ENCODE measurements around the gene CTAGE8.
"Not testable (repeated sequence)": the region's sequence is repeated elsewhere in the genome, so short reads cannot be mapped to it uniquely, and the experiment has no call there.

Gene CTAGE8

DNA sequence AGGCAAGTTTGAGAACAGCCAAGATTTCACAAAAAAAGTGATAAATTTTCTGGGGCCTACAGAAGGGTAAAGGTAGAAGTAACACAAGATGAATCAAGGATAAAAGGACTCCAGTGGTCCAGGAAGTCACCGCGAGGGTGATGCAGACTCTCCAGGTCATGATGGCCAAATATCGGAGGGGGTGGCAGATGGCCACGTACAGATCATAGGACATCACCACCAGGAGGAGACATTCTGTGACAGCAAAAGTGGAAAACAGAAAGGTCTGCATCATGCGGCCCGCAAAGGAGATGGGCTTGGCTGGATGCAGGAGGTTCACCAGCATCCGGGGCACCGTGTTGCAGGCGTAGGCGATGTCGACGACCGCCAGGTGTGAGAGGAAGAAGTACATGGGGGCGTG, 10.0 kb downstream of the CTAGE8 start:
- not testable (repeated sequence) for DNase-seq (ENCODE audit: extremely low spot score, insufficient read length, low read depth); FAIRE-seq

DNA sequence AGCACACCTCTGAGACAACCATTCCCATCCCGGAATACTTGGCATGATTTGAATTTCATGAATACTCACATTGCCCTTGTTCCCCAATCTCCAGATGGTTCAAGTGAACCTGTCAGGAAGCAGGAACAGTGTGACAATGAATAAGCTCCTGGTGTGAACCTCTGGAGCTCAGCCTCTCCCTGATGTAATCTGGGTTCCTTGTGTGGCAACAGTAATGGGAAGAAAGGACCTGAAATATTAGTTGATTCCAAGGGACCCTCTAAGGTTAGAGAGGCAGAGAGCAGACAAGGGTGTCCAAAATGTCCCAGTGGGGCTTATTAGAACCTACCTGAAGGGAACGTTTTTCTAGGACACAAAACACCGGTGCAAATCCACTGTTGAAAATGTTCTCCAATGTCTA, 13.0 kb downstream of the CTAGE8 start:
- no peak for DNase-seq (ENCODE audit: extremely low spot score, insufficient read length, low read depth)
- FAIRE-seq, result no peak

DNA sequence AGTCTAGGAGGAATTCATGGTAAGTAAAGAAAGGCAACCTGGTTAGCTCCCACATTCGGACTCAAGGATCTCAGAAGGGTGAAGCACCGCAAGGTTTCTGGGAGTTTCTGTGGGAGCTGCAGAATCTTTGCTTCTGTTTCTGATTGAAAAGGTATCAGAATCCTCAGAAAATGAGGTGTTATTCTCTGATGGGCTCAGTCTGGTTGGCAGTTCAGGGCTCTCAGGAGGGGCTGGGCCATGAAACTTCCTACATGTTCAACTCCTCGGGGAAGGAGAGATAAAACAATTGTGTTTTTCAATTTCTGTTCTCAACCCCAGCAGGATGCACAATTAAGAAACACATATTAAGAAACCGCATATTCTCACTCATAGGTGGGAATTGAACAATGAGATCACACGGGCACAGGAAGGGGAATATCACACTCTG, 13.6 kb downstream of the CTAGE8 start:
- DNase-seq (ENCODE audit: extremely low spot score, insufficient read length, low read depth), result no peak
- FAIRE-seq, result no peak

DNA sequence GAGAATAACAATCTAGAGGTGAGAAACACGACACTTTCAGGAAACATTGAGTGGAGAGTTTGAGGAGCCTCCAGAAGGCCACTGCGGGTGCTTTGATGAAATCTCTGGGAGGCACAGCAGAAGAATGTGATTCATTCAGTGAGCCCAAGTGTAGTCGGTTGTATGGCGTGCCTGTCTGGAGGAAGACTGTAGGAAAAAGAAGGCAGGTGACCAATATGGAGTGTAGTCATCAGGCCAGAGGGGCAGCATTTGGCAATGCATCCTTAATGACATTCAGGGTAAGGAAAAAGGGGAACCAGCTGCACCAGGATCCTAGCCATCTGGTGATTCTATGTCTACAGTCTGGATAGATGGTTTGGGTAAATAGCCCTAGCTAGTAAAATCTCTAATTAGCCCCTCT, 16.8 kb downstream of the CTAGE8 start:
- not testable (repeated sequence) for FAIRE-seq; DNase-seq (ENCODE audit: extremely low spot score, insufficient read length, low read depth)

DNA sequence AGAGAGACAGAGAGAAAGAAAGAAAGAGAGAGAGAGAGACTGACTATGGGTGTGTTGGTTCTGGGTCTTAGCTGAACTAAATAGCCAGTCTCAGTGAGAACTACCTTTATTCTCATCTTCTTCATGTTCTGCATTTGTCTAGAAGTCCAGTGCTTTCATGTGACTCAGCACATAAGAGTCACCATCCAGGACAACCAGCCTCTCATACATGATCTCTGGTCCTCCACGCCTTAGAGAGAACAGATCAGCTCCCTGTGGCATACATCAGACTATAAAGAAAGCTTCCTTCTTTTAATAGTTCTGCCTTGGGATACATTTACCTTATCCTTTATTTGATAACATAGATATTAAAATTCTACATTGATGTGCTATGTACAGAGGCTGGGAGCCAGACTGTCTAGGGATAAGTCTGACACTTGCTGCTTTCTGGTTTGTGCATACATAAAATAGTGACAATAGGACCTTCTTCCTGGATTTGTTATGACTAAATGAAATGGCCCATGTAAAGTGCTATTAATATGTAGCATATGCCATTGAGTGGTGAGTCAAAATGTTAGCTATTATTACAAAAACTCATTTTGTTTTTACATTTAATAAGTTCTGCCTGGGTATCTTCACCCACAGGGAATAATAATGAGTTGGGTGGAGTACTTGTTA, 21.3 kb downstream of the CTAGE8 start:
- not testable (repeated sequence) for DNase-seq (ENCODE audit: extremely low spot score, insufficient read length, low read depth); FAIRE-seq

DNA sequence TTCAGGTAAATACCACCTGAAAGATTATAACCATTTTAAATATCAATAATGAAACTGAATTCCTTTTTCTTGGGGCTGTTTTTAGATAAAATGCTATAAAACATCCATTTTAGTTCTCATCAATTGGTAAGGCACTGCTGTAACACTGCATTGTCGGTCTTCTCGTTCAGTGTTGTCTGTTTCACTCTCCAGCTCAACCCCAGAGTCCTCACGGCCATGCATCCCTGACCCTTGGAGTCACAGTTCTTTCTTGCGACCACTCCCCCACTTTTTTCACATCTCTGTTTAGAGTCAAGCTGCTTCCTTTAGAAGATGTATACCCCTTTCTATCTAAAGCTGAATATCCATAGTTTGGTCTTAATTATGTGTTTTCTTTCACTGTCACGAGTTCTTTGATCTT, 22.1 kb downstream of the CTAGE8 start:
- FAIRE-seq; DNase-seq (ENCODE audit: extremely low spot score, insufficient read length, low read depth): not testable (repeated sequence)

DNA sequence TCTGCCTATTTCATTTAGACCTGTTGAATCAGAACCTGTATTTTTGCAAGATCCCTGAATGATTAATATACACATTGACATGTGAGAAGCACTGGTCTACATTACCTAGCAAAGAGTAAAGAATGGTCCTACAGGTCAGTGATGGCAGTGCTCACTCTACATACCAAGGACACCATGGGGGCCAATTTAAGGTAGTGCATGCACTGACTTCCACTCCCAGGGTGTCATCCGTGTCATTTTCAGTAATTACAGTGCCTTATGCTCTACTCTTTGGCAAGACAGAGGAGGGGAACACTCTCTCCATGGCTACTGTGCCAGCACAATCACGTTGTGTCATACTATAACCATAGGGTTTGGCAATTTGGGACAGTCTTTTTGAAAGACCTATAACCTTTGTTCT, 23.7 kb downstream of the CTAGE8 start:
- not testable (repeated sequence) for FAIRE-seq; DNase-seq (ENCODE audit: extremely low spot score, insufficient read length, low read depth)

DNA sequence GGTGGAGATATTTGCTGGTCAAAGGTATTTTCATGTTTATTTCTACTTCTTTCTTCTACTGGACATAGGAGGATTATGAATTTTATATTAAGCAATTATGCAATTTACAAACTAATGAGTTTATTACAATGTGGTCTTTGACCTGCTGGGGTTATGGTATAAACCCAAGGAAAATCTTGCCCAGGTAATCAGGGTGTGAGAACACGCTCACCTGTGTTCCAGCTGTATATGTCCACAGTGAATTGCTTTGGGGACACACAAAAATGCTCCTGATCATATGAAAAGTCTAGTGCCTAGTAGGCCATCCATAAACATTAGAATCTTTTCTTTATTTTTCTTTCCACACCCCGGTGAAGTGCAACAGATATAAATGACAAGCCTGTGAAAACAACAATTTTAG, 29.7 kb downstream of the CTAGE8 start, which contains the start of gene OR2A42:
TSS of gene OR2A42 (minus strand) at position 241 of the 400 bp plus-strand sequence. CDS start 6,762 bp downstream, outside the sequence.
- DNase-seq (ENCODE audit: extremely low spot score, insufficient read length, low read depth); FAIRE-seq: not testable (repeated sequence)

DNA sequence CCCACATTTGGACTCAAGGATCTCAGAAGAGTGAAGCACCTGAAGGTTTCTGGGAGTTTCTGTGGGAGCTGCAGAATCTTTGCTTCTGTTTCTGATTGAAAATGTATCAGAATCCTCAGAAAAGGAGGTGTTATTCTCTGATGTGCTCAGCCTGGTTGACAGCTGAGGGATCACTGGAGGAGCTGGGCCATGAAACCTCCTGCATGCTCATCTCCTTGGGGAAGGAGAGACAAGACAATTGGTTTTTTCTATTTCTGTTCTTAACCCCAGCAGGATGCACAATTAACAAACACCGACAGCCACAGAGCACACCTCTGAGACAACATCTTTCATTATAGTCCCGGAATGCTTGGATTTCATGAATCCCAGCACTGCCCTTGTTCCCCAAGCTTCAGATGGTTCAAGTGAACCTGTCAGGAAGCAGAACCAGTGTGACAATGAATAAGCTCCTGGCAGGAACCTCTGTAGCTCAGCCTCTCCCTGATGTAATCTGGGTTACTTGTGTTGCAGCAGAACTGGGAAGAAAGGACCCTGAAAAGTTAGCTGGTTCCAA, 30.5 kb downstream of the CTAGE8 start:
- not testable (repeated sequence) for DNase-seq (ENCODE audit: extremely low spot score, insufficient read length, low read depth); FAIRE-seq

DNA sequence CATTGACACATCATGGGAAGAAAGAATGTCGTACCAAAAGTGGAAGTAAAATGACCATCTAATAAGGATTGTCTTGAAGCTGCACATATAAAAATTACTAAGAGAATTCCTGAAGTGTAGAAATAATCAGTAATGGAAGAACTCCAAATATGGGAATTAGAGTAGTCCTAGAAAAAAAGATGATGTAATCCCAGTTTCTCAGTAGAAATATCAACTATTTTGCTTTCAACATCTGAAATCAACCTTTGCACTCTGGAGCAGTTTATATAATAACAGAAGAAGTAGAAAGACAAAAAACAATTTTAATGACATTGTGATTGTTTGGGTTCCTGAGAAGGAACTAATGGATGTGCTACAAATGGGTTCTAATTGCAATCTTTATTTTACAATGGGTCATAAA, 36.0 kb downstream of the CTAGE8 start:
- FAIRE-seq; DNase-seq (ENCODE audit: extremely low spot score, insufficient read length, low read depth): not testable (repeated sequence)

DNA sequence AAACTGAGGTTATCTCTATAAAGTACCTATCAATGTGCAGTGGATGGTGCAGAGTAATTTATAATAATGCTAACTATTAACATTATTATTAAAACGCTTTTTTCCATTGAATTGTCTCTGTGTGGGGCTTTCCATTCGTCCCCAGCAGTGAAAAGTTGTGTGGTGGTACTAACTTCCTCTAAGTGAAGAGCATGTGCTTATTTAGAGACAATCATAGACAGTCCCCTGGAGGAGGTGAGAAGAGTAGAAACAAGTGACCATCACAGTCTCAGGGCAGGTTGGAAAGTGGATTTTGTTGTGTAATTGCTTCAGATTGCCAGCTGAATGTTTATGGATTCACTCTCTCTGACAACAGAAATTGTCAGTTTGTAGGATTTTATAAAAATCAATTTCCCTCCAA, 38.1 kb downstream of the CTAGE8 start:
- not testable (repeated sequence) for DNase-seq (ENCODE audit: extremely low spot score, insufficient read length, low read depth); FAIRE-seq

DNA sequence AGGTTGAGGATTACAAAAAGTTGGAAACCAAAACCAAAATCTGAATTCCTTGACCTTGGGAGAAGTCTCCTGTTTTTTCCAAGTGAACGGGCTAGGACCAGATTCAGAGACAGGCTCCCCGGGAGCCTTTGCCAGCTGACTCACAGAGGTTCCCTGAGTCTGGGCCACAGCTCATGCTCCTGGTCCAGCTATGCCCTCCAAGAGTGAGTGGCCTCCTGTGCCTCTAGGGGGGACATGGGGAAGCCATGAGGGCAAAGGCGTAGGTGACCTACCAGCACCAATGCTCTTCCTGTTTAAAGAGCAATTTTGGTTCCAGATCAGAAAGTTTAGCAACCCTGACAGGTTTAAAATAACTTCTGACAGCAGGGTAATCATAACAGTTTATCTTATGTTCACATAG, 40.3 kb downstream of the CTAGE8 start:
- DNase-seq (ENCODE audit: extremely low spot score, insufficient read length, low read depth); FAIRE-seq: not testable (repeated sequence)

DNA sequence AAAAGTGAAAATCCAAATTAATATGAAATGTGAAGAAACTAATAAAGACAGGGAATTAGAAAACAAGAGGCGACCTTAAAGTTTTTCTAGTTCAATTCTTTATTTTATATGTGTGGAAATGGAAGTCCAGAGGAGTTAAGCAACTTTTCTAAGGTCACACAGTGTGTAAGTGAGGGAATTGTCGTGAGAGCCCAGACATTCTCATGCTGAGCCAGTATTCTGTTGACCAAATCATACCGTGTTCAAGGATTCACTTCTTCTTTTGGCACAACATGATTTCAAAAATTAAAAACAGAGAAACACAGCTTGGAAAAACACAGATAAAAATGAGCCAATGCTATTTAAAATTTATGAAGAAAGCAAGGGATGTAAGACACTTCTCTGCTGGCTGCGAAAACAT, 42.2 kb downstream of the CTAGE8 start:
- FAIRE-seq, result not testable (repeated sequence)

DNA sequence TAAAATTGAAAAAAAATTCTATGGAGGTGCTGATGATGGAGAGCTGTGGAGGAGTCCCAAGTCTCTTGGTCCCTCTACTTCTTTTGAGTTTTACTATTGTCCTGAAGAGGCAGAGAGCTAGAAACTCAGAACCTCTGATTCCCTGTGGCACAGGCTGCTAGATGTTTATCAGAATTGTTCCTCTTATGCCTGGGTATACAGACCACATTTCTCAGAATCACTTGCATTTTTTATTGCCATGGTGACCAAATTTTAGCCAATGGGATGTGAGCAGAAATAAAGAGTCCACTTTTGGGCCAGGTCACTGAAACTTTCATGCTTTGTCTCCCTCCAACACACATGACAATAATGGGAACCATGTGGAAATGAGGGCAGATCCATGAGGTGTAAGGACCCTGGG, 45.4 kb downstream of the CTAGE8 start:
- DNase-seq (ENCODE audit: extremely low spot score, insufficient read length, low read depth); FAIRE-seq: not testable (repeated sequence)

More for the DNA sequence above, 42.2 kb downstream of the CTAGE8 start:
- DNase-seq (ENCODE audit: extremely low spot score, insufficient read length, low read depth), result not testable (repeated sequence)

DNA sequence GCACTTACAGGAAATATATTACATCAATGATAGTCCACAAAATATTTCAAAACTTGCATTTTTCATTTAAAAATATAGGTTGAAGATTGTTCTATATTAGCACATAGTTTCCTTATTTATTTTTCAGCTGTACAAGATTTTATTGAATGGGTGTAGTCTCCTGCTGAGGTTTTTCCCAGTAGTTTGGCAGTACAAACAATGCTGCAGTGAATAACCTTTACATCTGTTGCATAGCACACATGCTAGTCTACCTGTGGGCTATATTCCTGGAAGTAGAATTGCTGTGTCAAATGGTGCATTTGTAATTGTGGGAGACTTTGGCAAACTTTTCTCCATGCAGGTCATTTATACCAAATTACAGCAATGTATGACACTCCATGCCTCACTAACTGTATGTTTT, 48.6 kb downstream of the CTAGE8 start:
- DNase-seq (ENCODE audit: extremely low spot score, insufficient read length, low read depth); FAIRE-seq: not testable (repeated sequence)

DNA sequence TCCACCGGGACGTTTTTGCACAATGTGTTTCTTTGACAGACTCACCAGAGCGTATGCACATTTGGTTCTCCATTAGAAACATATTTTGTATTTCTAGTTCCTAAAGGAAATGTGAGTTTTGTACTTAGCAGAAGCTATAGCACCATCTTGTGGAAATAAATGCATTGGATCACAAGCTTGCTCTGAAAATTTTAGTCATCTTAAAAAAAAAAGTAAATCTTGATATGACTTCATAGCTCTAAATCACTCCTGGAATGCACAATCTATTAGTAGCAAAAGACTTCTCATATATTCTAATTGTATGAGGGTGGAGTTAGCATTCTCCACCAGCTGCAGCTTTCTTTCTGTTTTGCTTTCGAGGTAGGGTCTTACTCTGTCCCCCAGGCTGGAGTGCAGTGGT, 49.9 kb downstream of the CTAGE8 start:
- peak; percentile 74 for FAIRE-seq
- DNase-seq (ENCODE audit: extremely low spot score, insufficient read length, low read depth), result not testable (repeated sequence)

DNA sequence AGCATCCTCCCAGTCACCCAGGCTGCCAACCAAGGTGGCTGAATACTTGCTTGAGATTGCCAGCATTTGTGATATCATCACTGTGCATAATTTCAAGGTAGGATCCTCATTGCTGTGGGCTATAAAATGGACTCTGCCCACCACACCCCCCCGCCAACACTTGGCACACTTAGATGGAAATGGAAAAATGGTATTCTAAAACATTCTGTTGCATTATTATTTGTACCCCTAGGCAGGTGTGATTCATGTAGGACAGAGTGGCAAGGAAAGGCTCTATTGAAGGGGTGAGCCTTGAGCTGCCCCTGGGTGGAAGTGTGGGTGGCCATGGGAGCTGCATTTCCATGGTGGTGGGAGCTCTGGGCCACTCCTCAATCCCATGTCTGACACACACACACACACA, 50.5 kb downstream of the CTAGE8 start:
- FAIRE-seq; DNase-seq (ENCODE audit: extremely low spot score, insufficient read length, low read depth): not testable (repeated sequence)

DNA sequence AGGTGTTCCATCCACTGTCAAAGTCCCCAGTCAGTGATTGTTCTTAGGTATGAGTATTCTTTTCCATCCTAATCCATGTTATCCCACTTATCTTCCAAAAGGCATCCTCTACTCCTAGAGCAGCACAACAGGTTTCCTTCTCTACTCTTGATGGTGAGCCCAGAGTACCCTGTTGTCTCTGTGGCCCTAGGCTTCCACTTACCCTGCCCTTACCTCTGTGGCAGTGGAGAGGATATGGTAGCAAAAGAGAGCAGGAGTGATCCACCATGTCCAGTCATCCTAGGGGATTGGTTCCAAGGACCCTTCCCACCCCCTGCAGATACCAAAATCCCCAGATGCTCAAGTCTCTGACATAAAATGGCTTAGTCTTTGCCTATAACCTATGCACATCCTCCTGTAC, 51.9 kb downstream of the CTAGE8 start:
- not testable (repeated sequence) for DNase-seq (ENCODE audit: extremely low spot score, insufficient read length, low read depth); FAIRE-seq
